Activated CD4-positive, alpha-beta T cell treated with anti-CD3 and anti-CD28 coated beads for 36 hours (primary cell): Measurements from ENCODE around the gene SLC30A4. TPM values are rescaled to one million over a fixed set of nuclear protein-coding genes. Genes with fewer than 3 reads are reported as not detected.
A peak's percentile ranks its signal among the peaks of the same experiment; 100 is the strongest.

ENCODE experiments used
- ATAC-seq: fragments of 200-7000 bp; cut with Tn5 transposase; one replicate; pipeline ENCODE4 v1.10.0; 2021; ENCODE audit warnings: mild to moderate bottlenecking, moderate library complexity
- CTCF ChIA-PET: fragments of 350-600 bp; sonication (Branson Sonifier 250); formaldehyde crosslinking; loops from one replicate; lab custom pipeline; 2021; ENCODE audit warnings: antibody characterized with exemption; lab: Charles Lee
- POLR2A ChIA-PET: fragments of 350-600 bp; sonication (Branson Sonifier 250); formaldehyde crosslinking; loops from one replicate; lab custom pipeline; 2021; ENCODE audit warnings: antibody characterized with exemption, inconsistent platforms; lab: Charles Lee
- DNase-seq: peaks from one replicate; pipeline ENCODE4 v3.0.0-alpha.2; 2020
- H3K27ac Mint-ChIP-seq: one replicate; pipeline ENCODE4 v1.8.0; 2021; ENCODE audit warnings: mixed read lengths
- H3K27me3 Mint-ChIP-seq: one replicate; pipeline ENCODE4 v1.8.0; 2021; ENCODE audit warnings: mixed read lengths
- H3K36me3 Mint-ChIP-seq: one replicate; pipeline ENCODE4 v1.8.0; 2021; ENCODE audit warnings: low read depth, mixed read lengths
- H3K4me1 Mint-ChIP-seq: one replicate; pipeline ENCODE4 v1.8.0; 2021; ENCODE audit warnings: mixed read lengths
- H3K4me3 Mint-ChIP-seq: one replicate; pipeline ENCODE4 v1.8.0; 2021; ENCODE audit warnings: mild to moderate bottlenecking, moderate library complexity, mixed read lengths
- H3K9me3 Mint-ChIP-seq: one replicate; pipeline ENCODE4 v1.8.0; 2021; ENCODE audit warnings: low read depth, mixed read lengths
- intact Hi-C, 2 experiments: fragments of 100-400 bp; cut with DNase I in 1 of 2; cut with micrococcal nuclease in 1 of 2; formaldehyde crosslinking; loops; one replicate each; pipeline versions ENCODE4 v1.14.2 to v1.15.1; 2022 to 2024; cut with DNase I, micrococcal nuclease
- total RNA-seq, 2 experiments: library from RNA; stranded (reverse); gene quantifications; one replicate each; pipeline ENCODE4 v1.2.3, GENCODE V29; 2021

Gene SLC30A4
- total RNA-seq, 2 experiments from 2014 or later, result 1.6 to 1.9 TPM

- intact Hi-C loops, result no loop called here
- no peaks in the 10 kb centered on the region for H3K36me3 Mint-ChIP-seq
- DNase-seq (no peak), ATAC-seq (no peak)
- peaks cover 2% of the 10 kb centered on the region for H3K4me1 Mint-ChIP-seq
- CTCF ChIA-PET, result interaction anchor here (0.7 to 3.3 kb wide), 14 partner anchors 13 to 393 kb away, joined by 3 to 93 read pairs (median 5); partner anchors contain the start of gene BLOC1S6
- H3K27ac Mint-ChIP-seq, result no peak overlapping the region
- no peaks in the 10 kb centered on the region for H3K9me3 Mint-ChIP-seq
- POLR2A ChIA-PET, result no interaction called here
- H3K27me3 Mint-ChIP-seq, result peaks cover 9% of the 10 kb centered on the region
- no peak overlapping the region for H3K4me3 Mint-ChIP-seq
These were observed 91.0 kb downstream of the SLC30A4 start for GRCh38 chr15:45431511-45431910.

GRCh38 chr15:45429941-45430792, 92.4 kb downstream of the SLC30A4 start:
- H3K4me3 Mint-ChIP-seq, result peak overlapping the region; percentile 56
- intact Hi-C loops, result loop anchor here (1.0 kb wide), 2 partner anchors 27 to 184 kb away; no protein-coding TSS in a partner anchor
- DNase-seq (peak; percentile 92), ATAC-seq (peak; percentile 97)
- peaks cover 7% of the 10 kb centered on the region for H3K27me3 Mint-ChIP-seq
- no peak overlapping the region for H3K27ac Mint-ChIP-seq
- POLR2A ChIA-PET, result no interaction called here
- H3K4me1 Mint-ChIP-seq, result peaks cover 2% of the 10 kb centered on the region
- CTCF ChIA-PET, result interaction anchor here (0.7 to 3.3 kb wide), 39 partner anchors 9 to 267 kb away, joined by 3 to 93 read pairs (median 5); partner anchors contain the start of gene BLOC1S6
- H3K9me3 Mint-ChIP-seq, result no peaks in the 10 kb centered on the region
- no peaks in the 10 kb centered on the region for H3K36me3 Mint-ChIP-seq

Other genes starting within 250 kb of the SLC30A4 start
- 1 to 10 TPM; 2.5 to 3.4 TPM for gene GATM, start 144.2 kb downstream of the SLC30A4 start, total RNA-seq
- gene BLOC1S6, start 64.6 kb upstream of the SLC30A4 start, total RNA-seq, result 10 to 100 TPM; 36.1 to 52.5 TPM
- 100 to 1,000 TPM; 105 to 108 TPM for gene SQOR, start 112.3 kb upstream of the SLC30A4 start, total RNA-seq